ENCODE measurements around the gene SNRNP40.
"Not testable (repeated sequence)": the region's sequence is repeated elsewhere in the genome, so short reads cannot be mapped to it uniquely, and the experiment has no call there.

Gene SNRNP40

GRCh38 chr1:31287791-31288190 lies 8.8 kb downstream of the SNRNP40 start:
- H3K27me3 ChIP-seq (ENCODE audit: control insufficient read depth, insufficient read depth, low read length); H3K27ac ChIP-seq (ENCODE audit: low read length); H3K9me3 ChIP-seq (ENCODE audit: control insufficient read depth, insufficient read depth, low read length); H3K4me1 ChIP-seq (ENCODE audit: control insufficient read depth, insufficient read depth, low read length); H3K4me3 ChIP-seq (ENCODE audit: low read length); DNase-seq (ENCODE audit: low read depth, low spot score): not testable (repeated sequence)
- WGBS (ENCODE audit: insufficient coverage, insufficient read length) = no CpG with 5 or more reads among the region's 4 CpGs
- peaks cover 30% of the 10 kb centered on the region for H3K36me3 ChIP-seq (ENCODE audit: control insufficient read depth, insufficient read depth, low read length)

DNA sequence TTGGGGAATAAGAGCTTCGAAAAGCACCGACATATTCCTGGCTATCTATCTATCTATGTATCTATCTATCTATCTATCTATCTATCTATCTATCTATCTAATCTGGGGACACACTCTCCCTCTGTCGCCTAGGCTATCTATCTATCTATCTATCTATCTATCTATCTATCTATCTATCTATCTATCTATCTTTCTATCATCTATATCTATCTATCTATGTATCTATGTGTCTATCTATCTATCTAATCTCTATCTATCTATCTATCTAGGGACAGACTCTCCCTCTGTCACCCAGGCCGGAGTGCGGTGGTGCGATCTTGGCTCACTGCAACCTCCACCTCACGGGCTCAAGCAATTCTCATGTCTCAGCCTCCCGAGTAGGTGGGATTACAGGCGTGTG lies 14.2 kb downstream of the SNRNP40 start:
- not testable (repeated sequence) for H3K27me3 ChIP-seq (ENCODE audit: control insufficient read depth, insufficient read depth, low read length); H3K4me3 ChIP-seq (ENCODE audit: low read length); DNase-seq (ENCODE audit: low read depth, low spot score); H3K4me1 ChIP-seq (ENCODE audit: control insufficient read depth, insufficient read depth, low read length); H3K27ac ChIP-seq (ENCODE audit: low read length); H3K9me3 ChIP-seq (ENCODE audit: control insufficient read depth, insufficient read depth, low read length)
- H3K36me3 ChIP-seq (ENCODE audit: control insufficient read depth, insufficient read depth, low read length) = peaks cover 18% of the 10 kb centered on the region; the same call in 1 of the 2 replicates
- no CpG with 5 or more reads among the region's 9 CpGs for WGBS (ENCODE audit: insufficient coverage, insufficient read length)

GRCh38 chr1:31273619-31274018 lies 23.0 kb downstream of the SNRNP40 start:
- Histone ChIP-seq H3K36me3 (ENCODE audit: control insufficient read depth, insufficient read depth, low read length) (peaks cover 6% of the 10 kb centered on the region; the same call in 1 of the 2 replicates), H3K4me1 (ENCODE audit: control insufficient read depth, insufficient read depth, low read length) (no peaks in the 10 kb centered on the region), H3K4me3 (ENCODE audit: low read length) (no peak overlapping the region), H3K9me3 (ENCODE audit: control insufficient read depth, insufficient read depth, low read length) (no peaks in the 10 kb centered on the region), H3K27me3 (ENCODE audit: control insufficient read depth, insufficient read depth, low read length) (no peaks in the 10 kb centered on the region), H3K27ac (ENCODE audit: low read length) (no peak overlapping the region)
- DNase-seq (ENCODE audit: low read depth, low spot score) = no peak
- WGBS (ENCODE audit: insufficient coverage, insufficient read length) = no CpG with 5 or more reads among the region's 2 CpGs

GRCh38 chr1:31272369-31272768 lies 24.2 kb downstream of the SNRNP40 start:
- Histone ChIP-seq H3K9me3 (ENCODE audit: control insufficient read depth, insufficient read depth, low read length) (no peaks in the 10 kb centered on the region), H3K36me3 (ENCODE audit: control insufficient read depth, insufficient read depth, low read length) (peaks cover 3% of the 10 kb centered on the region; the same call in 1 of the 2 replicates), H3K4me3 (ENCODE audit: low read length) (no peak overlapping the region), H3K4me1 (ENCODE audit: control insufficient read depth, insufficient read depth, low read length) (no peaks in the 10 kb centered on the region), H3K27me3 (ENCODE audit: control insufficient read depth, insufficient read depth, low read length) (no peaks in the 10 kb centered on the region), H3K27ac (ENCODE audit: low read length) (no peak overlapping the region)
- 100% methylated on average over 1 of the region's 3 CpGs for WGBS (ENCODE audit: insufficient coverage, insufficient read length)
- no peak for DNase-seq (ENCODE audit: low read depth, low spot score)

GRCh38 chr1:31266547-31266946 lies 30.0 kb downstream of the SNRNP40 start:
- Histone ChIP-seq H3K9me3 (ENCODE audit: control insufficient read depth, insufficient read depth, low read length) (no peaks in the 10 kb centered on the region), H3K4me3 (ENCODE audit: low read length) (no peak overlapping the region), H3K36me3 (ENCODE audit: control insufficient read depth, insufficient read depth, low read length) (peaks cover 6% of the 10 kb centered on the region; the same call in 1 of the 2 replicates), H3K4me1 (ENCODE audit: control insufficient read depth, insufficient read depth, low read length) (no peaks in the 10 kb centered on the region), H3K27me3 (ENCODE audit: control insufficient read depth, insufficient read depth, low read length) (no peaks in the 10 kb centered on the region), H3K27ac (ENCODE audit: low read length) (no peak overlapping the region)
- DNase-seq (ENCODE audit: low read depth, low spot score) = no peak
- no CpG with 5 or more reads among the region's 2 CpGs for WGBS (ENCODE audit: insufficient coverage, insufficient read length)

DNA sequence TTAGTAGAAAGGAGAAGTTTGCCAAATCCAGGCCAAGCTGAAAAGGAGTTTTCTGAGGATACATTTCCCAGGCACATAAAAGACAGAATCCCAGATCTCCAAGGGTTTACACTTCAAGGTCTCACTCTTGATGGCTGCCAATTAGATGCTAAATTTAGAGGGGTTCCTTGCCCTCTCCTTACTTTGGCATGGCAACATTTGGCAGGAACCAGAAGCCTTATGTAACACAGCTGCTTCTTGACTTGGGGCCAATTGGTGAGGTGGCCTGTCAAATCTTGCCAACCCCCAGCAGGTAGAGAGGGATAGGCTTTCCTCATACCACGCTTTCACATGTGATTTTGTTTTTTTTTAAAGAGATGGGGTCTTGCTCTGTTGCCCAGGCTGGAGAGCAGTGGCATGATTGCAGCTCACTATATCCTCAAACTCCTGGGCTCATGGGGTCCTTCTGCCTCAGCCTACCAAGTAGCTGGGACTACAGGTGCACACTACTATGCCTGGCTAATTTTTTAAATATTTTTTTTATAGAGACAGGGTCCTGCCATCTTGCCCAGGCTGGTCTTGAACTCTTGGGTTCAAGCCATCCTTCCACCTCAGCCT lies 31.7 kb downstream of the SNRNP40 start:
- no peak overlapping the region for H3K4me3 ChIP-seq (ENCODE audit: low read length)
- no peak overlapping the region for H3K27ac ChIP-seq (ENCODE audit: low read length)
- no peaks in the 10 kb centered on the region for H3K4me1 ChIP-seq (ENCODE audit: control insufficient read depth, insufficient read depth, low read length)
- H3K36me3 ChIP-seq (ENCODE audit: control insufficient read depth, insufficient read depth, low read length) = peaks cover 8% of the 10 kb centered on the region; the same call in 1 of the 2 replicates
- no peak for DNase-seq (ENCODE audit: low read depth, low spot score)
- no peaks in the 10 kb centered on the region for H3K9me3 ChIP-seq (ENCODE audit: control insufficient read depth, insufficient read depth, low read length)
- no CpG with 5 or more reads among the region's 1 CpG for WGBS (ENCODE audit: insufficient coverage, insufficient read length)
- no peaks in the 10 kb centered on the region for H3K27me3 ChIP-seq (ENCODE audit: control insufficient read depth, insufficient read depth, low read length)

GRCh38 chr1:31263408-31263807 lies 33.2 kb downstream of the SNRNP40 start:
- Histone ChIP-seq H3K4me1 (ENCODE audit: control insufficient read depth, insufficient read depth, low read length) (no peaks in the 10 kb centered on the region), H3K4me3 (ENCODE audit: low read length) (no peak overlapping the region), H3K36me3 (ENCODE audit: control insufficient read depth, insufficient read depth, low read length) (peaks cover 11% of the 10 kb centered on the region; the same call in 1 of the 2 replicates), H3K27ac (ENCODE audit: low read length) (no peak overlapping the region), H3K27me3 (ENCODE audit: control insufficient read depth, insufficient read depth, low read length) (no peaks in the 10 kb centered on the region), H3K9me3 (ENCODE audit: control insufficient read depth, insufficient read depth, low read length) (no peaks in the 10 kb centered on the region)
- no peak for DNase-seq (ENCODE audit: low read depth, low spot score)
- no CpG with 5 or more reads among the region's 3 CpGs for WGBS (ENCODE audit: insufficient coverage, insufficient read length)

DNA sequence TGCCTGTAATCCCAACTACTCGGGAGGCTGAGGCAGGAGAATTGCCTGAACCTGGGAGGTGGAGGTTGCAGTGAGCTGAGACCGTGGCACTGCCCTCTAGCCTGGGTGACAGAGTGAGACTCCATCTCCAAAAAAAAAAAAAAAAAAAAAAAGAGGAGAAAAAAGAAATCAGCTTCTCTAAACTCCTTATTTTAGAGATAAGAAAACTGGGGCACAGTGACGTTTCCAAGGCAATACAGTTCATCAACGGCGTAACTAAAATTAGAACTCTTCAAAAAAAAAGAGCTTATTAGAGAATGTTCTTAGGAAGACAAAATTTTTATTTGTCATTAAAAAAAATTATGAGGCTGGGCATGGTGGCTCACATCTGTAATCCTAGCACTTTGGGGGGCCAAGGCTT lies 34.2 kb downstream of the SNRNP40 start:
- H3K27ac ChIP-seq (ENCODE audit: low read length); H3K27me3 ChIP-seq (ENCODE audit: control insufficient read depth, insufficient read depth, low read length); H3K4me1 ChIP-seq (ENCODE audit: control insufficient read depth, insufficient read depth, low read length); H3K9me3 ChIP-seq (ENCODE audit: control insufficient read depth, insufficient read depth, low read length); DNase-seq (ENCODE audit: low read depth, low spot score); H3K4me3 ChIP-seq (ENCODE audit: low read length): not testable (repeated sequence)
- H3K36me3 ChIP-seq (ENCODE audit: control insufficient read depth, insufficient read depth, low read length) = peaks cover 11% of the 10 kb centered on the region; the same call in 1 of the 2 replicates
- no CpG with 5 or more reads among the region's 5 CpGs for WGBS (ENCODE audit: insufficient coverage, insufficient read length)

DNA sequence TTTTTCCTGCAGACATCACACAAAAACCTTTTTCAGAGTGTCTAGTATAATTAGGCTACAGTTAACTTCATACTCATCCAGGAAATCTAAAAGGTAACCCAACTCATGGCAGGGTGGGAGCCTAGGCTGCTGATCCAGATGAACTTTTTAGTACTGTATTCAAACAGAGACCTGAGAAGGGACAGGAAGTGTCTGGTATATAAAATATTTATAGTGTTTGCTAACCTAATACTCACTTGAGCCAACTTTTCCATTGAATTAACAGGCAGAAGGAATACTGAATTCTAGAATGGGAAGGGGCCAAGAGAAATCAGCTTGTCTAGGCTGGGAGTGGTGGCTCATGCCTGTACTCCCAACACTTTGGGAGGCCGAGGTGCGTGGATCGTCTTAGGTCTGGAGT lies 34.7 kb downstream of the SNRNP40 start:
- H3K27ac ChIP-seq (ENCODE audit: low read length) = no peak overlapping the region
- no peaks in the 10 kb centered on the region for H3K9me3 ChIP-seq (ENCODE audit: control insufficient read depth, insufficient read depth, low read length)
- no CpG with 5 or more reads among the region's 3 CpGs for WGBS (ENCODE audit: insufficient coverage, insufficient read length)
- DNase-seq (ENCODE audit: low read depth, low spot score) = no peak
- peaks cover 11% of the 10 kb centered on the region; the same call in 1 of the 2 replicates for H3K36me3 ChIP-seq (ENCODE audit: control insufficient read depth, insufficient read depth, low read length)
- no peak overlapping the region for H3K4me3 ChIP-seq (ENCODE audit: low read length)
- H3K4me1 ChIP-seq (ENCODE audit: control insufficient read depth, insufficient read depth, low read length) = no peaks in the 10 kb centered on the region
- no peaks in the 10 kb centered on the region for H3K27me3 ChIP-seq (ENCODE audit: control insufficient read depth, insufficient read depth, low read length)

- peaks cover 11% of the 10 kb centered on the region; the same call in 1 of the 2 replicates for H3K36me3 ChIP-seq (ENCODE audit: control insufficient read depth, insufficient read depth, low read length)
Observed at GRCh38 chr1:31259746-31260145, 36.8 kb downstream of the SNRNP40 start.

GRCh38 chr1:31258581-31258980 lies 38.0 kb downstream of the SNRNP40 start:
- Histone ChIP-seq H3K27me3 (ENCODE audit: control insufficient read depth, insufficient read depth, low read length) (no peaks in the 10 kb centered on the region), H3K4me3 (ENCODE audit: low read length) (no peak overlapping the region), H3K4me1 (ENCODE audit: control insufficient read depth, insufficient read depth, low read length) (no peaks in the 10 kb centered on the region), H3K36me3 (ENCODE audit: control insufficient read depth, insufficient read depth, low read length) (peaks cover 11% of the 10 kb centered on the region; the same call in 1 of the 2 replicates), H3K27ac (ENCODE audit: low read length) (no peak overlapping the region), H3K9me3 (ENCODE audit: control insufficient read depth, insufficient read depth, low read length) (no peaks in the 10 kb centered on the region)
- WGBS (ENCODE audit: insufficient coverage, insufficient read length) = no CpG with 5 or more reads among the region's 1 CpG
- DNase-seq (ENCODE audit: low read depth, low spot score) = no peak

More at GRCh38 chr1:31259746-31260145, 36.8 kb downstream of the SNRNP40 start:
- WGBS (ENCODE audit: insufficient coverage, insufficient read length) = no CpG with 5 or more reads among the region's 3 CpGs
- Histone ChIP-seq H3K4me1 (ENCODE audit: control insufficient read depth, insufficient read depth, low read length) (no peaks in the 10 kb centered on the region), H3K27me3 (ENCODE audit: control insufficient read depth, insufficient read depth, low read length) (no peaks in the 10 kb centered on the region), H3K4me3 (ENCODE audit: low read length) (no peak overlapping the region), H3K9me3 (ENCODE audit: control insufficient read depth, insufficient read depth, low read length) (no peaks in the 10 kb centered on the region), H3K27ac (ENCODE audit: low read length) (no peak overlapping the region)
- DNase-seq (ENCODE audit: low read depth, low spot score) = no peak
